Measurements from ENCODE around the gene CRACR2A.
A peak's percentile ranks its signal among the peaks of the same experiment; 100 is the strongest.

Gene CRACR2A

GRCh38 chr12:3752741-3753486 lies at the start of gene CRACR2A:
TSS of gene CRACR2A (minus strand) at chr12:3753109. CDS start at chr12:3696999, 56,110 bp downstream.
- DNase-seq: no peak

GRCh38 chr12:3797531-3798048 lies 44.7 kb upstream of the CRACR2A start:
- no peak for DNase-seq

GRCh38 chr12:3795492-3796133 lies 42.7 kb upstream of the CRACR2A start:
- peak; percentile 71 for DNase-seq

- DNase-seq: peak; percentile 13
Measured at GRCh38 chr12:3795066-3795465, 42.2 kb upstream of the CRACR2A start.

- no peak for DNase-seq
Measured at GRCh38 chr12:3792623-3793288, 39.8 kb upstream of the CRACR2A start.

- DNase-seq: no peak
Measured at GRCh38 chr12:3791256-3791874, 38.5 kb upstream of the CRACR2A start.

GRCh38 chr12:3790642-3791041 lies 37.7 kb upstream of the CRACR2A start:
- DNase-seq: no peak

- DNase-seq: no peak
Measured at GRCh38 chr12:3789838-3790237, 36.9 kb upstream of the CRACR2A start.

- DNase-seq: peak; percentile 44
Measured at GRCh38 chr12:3777206-3777809, 24.4 kb upstream of the CRACR2A start.

- no peak for DNase-seq
Measured at GRCh38 chr12:3775385-3776035, 22.6 kb upstream of the CRACR2A start.

- DNase-seq: no peak
Measured at GRCh38 chr12:3772380-3772779, 19.5 kb upstream of the CRACR2A start.

GRCh38 chr12:3771853-3772252 lies 18.9 kb upstream of the CRACR2A start:
- no peak for DNase-seq

- DNase-seq: no peak
Measured at GRCh38 chr12:3770891-3771290, 18.0 kb upstream of the CRACR2A start.

GRCh38 chr12:3768911-3769447 lies 16.1 kb upstream of the CRACR2A start:
- DNase-seq: no peak

- DNase-seq: no peak
Measured at GRCh38 chr12:3761116-3761735, 8.3 kb upstream of the CRACR2A start.

- no peak for DNase-seq
Measured at GRCh38 chr12:3759878-3760277, 7.0 kb upstream of the CRACR2A start.

GRCh38 chr12:3757261-3757660 lies 4.4 kb upstream of the CRACR2A start:
- DNase-seq: no peak

- no peak for DNase-seq
Measured at GRCh38 chr12:3755898-3756297, 3.0 kb upstream of the CRACR2A start.

- DNase-seq: no peak
Measured at GRCh38 chr12:3753544-3754284, 805 bp upstream of the CRACR2A start.

- no peak for DNase-seq
Measured at GRCh38 chr12:3752096-3752709, 706 bp downstream of the CRACR2A start.

Data from NCI-H1105 (cell line).